COR-L47 (cell line): ENCODE data around the gene TBCE.
"Not testable (repeated sequence)": the region's sequence is repeated elsewhere in the genome, so short reads cannot be mapped to it uniquely, and the experiment has no call there.

Experiments used
- DNase-seq: peaks from one replicate; lab custom pipeline; 2025; lab: John Stamatoyannopoulos, UW

Gene TBCE

DNA sequence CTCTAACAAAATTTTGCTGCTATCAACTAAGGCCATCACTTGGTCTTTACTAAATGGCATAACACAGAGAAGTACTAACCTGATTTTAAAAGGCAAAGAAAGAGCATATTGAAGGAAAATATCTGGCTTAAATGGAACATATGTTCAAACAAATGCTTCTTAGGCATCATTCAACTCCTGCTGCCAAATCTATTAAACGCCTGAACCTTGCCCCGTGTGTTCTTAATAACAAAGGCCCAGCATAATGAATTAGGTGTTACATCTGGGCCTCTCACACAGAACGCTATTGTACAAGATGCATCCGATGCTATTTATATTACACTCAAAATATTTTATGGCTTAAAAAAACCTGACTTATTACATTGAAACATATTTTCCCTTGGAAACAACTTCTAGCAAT, 88.6 kb downstream of the TBCE start:
- DNase-seq, result no peak

DNA sequence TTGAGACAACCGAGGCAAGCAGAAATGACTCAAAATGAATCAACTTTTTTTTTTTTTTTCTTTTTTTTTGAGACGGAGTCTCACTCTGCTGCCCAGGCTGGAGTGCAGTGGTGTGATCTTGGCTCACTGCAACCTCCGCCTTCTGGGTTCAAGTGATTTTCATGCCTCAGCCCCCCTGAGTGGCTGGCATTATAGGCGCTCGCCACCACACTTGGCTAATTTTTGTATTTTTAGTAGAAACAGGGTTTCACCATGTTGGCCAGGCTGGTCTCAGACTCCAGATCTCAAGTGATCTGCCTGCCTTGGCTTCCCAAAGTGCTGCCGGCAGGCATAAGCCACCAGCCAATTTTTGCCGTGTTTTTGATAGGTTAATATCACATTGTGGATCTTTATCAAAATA, 90.6 kb downstream of the TBCE start:
- not testable (repeated sequence) for DNase-seq

GRCh38 chr1:235460770-235461169, 93.5 kb downstream of the TBCE start:
- no peak for DNase-seq

DNA sequence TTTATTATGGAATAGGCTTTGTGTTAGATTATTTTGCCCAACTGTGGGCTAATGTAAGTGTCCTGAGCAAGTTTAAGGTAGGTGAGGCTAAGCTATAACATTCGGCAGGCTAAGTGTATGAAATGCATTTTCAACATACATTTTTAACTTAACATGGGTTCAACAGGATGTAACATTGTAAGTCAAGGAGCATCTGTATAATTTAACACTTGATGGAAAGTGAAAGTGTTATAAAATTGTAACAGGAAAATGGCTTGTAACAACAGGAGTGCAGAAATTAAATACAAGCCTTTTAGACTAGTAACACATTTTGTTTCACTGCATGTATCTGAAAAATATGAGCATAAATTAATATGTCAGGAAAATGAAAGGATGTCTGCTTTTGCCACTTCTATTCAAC, 94.7 kb downstream of the TBCE start:
- no peak for DNase-seq

GRCh38 chr1:235462832-235463231, 95.6 kb downstream of the TBCE start:
- DNase-seq, result not testable (repeated sequence)

GRCh38 chr1:235465066-235465465, 97.8 kb downstream of the TBCE start:
- no peak for DNase-seq

GRCh38 chr1:235468004-235468403, 100.8 kb downstream of the TBCE start:
- no peak for DNase-seq

DNA sequence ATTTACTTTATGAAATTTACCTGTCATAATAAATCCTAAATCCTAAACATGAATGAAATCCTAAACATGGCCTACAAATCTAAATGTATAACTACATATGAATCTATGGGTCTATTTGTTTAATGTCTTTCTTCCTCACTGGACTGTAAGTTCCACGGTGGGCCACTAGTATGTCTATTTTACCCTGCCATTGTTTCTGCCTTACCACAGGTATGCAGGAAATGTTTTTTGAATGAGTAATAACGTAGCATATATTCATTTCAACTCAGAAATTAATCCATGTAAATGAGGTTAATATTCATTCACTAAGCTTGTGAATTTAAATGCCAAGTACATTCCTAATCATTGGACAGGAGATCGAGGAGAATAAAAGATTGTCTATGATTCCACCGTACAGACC, 101.7 kb downstream of the TBCE start:
- no peak for DNase-seq

DNA sequence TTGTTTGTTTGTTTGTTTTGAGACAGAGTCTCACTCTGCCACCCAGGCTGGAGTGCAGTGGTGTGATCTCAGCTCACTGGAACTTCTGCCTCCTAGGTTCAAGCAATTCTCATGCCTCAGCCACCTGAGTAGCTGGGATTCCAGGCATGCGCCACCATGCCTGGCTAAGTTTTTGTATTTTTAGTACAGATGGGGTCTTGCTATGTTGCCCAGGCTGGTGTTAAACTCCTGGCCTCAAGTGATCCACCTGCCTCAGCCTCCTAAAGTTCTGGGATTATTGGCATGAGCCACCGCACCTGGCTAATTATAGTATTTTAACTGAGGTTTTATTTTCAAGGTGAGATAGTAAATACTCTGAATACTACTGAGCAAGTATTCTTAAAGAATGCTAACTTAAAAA, 102.7 kb downstream of the TBCE start:
- DNase-seq, result not testable (repeated sequence)

DNA sequence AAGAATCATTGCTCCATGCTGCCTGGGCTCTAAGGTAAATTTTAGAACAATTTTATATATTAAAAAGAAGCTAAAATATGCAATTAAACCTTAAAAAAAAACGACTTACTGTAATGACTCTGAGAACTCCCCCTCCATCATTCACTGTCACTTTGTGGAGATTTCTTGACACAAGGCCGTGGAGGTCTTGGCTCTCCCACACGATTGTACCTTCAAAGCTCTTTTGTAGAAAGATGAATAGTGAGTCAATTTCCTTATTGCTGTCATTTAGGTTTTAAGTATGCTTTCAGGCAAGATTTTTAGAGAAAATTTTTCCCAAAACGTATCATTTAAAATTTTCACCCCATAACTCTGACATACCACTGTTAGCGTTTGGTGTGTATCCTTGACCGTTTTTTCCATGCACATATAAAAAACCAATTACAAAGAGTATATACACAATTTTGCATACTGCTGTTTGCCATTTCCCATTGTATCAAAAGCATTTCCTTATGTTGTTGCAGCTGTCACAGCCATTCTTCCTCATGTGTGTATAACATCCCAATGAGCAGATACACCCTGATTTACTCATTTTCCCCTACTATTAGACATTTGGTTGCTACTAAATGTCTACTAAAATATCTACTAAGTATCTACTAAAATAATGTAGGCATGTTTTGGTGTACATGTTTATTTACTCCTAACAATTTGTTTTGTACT, 103.7 kb downstream of the TBCE start:
- no peak for DNase-seq

DNA sequence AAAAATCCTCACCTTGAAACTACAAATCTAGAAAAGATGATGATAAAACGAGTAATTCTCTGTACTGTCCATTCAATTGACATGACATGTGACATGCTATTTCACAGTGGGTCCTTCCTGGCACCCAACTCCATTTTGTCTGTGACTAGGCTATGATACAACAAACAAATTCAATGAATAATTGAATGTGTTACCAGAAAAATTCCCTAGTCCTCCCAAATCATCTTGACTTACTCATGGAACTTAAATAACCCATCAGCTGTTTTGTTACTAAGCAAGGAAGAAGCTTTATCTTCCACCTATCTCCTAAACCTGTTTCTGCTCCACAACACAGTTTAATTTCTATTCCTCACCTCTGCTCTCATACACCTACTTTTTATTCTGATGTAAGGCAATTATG, 106.6 kb downstream of the TBCE start:
- DNase-seq, result no peak

DNA sequence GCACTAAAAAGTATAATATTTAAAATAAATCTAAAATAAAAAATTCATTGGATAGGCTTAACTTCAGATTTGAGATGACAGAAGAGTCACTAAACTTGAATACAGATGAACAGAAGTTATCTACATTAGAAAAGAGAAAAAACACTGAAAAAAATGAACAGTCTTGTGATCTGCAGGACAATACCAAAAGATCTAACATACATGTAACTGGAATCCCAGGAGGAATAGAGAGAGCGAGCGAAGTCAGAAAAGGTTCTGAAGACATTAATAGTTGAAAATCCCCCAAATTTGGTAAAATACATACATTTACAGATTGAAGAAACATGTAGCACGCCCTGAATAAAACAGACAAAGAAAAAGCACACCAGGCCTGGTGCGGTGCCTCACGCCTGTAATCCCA, 115.9 kb downstream of the TBCE start:
- DNase-seq, result no peak

- no peak for DNase-seq
Observed at GRCh38 chr1:235485558-235485957, 118.3 kb downstream of the TBCE start.

- no peak for DNase-seq
Observed at GRCh38 chr1:235486321-235486720, 119.1 kb downstream of the TBCE start.

DNA sequence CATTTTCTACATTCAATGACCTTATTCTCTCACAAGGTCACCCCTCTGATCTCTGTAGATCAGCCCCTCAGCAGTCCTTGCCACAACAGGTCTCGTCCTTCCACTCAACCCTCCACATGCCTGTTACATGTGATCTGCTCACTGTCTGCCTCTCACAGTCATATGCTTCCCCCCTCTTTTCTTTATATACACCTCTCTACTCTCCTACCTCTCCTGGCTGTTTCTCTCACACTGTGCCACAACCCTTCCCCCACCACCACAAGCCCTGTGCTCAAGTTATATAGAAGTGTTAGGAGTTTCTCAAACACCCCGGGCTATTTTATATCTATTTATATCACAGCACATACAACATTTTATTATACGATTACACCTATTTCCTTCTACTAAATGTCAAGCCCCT, 124.4 kb downstream of the TBCE start:
- DNase-seq, result no peak

DNA sequence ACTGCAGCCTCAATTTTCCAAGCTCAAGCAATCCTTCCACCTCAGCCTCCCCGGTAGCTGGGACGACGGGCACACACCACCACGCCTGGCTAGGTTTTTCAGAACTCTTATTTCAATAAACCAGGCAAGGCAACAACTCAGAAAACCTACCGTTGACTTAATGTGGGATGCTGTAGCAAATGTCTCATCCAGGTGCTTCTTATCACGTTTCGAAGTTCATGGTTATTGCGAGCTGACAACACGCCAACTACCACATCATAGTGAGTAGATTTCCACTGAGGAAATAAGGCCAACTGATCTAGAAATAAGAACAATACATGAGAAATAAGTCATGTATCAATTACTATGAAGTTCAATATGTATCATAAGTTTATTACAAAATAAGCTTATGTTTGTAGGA, 127.3 kb downstream of the TBCE start:
- DNase-seq, result no peak

DNA sequence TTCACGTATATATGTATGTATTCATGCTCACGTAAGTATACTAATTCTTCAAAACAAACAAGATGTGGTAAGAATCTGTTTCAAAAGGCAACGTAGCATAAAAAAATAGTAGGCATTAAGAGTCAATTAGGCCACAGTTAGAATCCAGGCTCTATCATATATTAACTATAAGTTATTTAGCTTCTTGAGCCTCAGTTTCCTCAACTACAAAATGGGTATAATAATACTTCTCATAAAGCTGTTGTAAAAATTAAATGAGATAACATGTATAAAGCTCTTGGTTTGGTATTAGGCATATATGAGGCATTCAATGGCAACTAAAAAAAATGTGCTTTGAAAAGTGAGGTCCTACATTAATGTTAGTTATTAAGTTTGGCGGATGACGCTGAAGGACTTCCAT, 127.8 kb downstream of the TBCE start:
- DNase-seq, result no peak

- no peak for DNase-seq
Observed at GRCh38 chr1:235495551-235495950, 128.3 kb downstream of the TBCE start.

- DNase-seq, result no peak
Observed at GRCh38 chr1:235500971-235501540, 133.8 kb downstream of the TBCE start.
